Spleen (tissue), 7 donors: ENCODE data around the gene OR9A4.

Experiments
- CTCF ChIP-seq, 11 experiments: fragments of 200-600 bp in 7 of 11; fragments of 450-650 bp in 4 of 11; sonication (generic) in 4 of 11; IDR thresholded peaks in 8 of 11; conservative IDR thresholded peaks in 3 of 11; 1 replicate in 7 of 11; 2 replicates in 4 of 11; pipeline versions ENCODE4 v1.4.0 to v1.8.0; 2016 to 2021; ENCODE audit warnings: antibody characterized with exemption in 11 of 11, inconsistent platforms in 4 of 11, mild to moderate bottlenecking in 1 of 11
- POLR2A ChIP-seq, 3 donors: fragments of 450-650 bp; IDR thresholded peaks; one replicate each; pipeline ENCODE4 v1.5.1; 2017; ENCODE audit warnings: antibody characterized with exemption in 3 of 3, mild to moderate bottlenecking in 1 of 3
- POLR2AphosphoS5 ChIP-seq, 3 donors: sonication (generic); formaldehyde crosslinking; IDR thresholded peaks; one replicate each; pipeline ENCODE4 v1.5.1; 2017; ENCODE audit warnings: antibody characterized with exemption in 3 of 3
- donor health status: DM: no; HTN: no; CAD: no; lungs with moderate emphysema.
- donor health status: DM: no; HTN: no; CAD: no.
- donor health status: DM: no; HTN: no; CAD: no.

GRCh38 chr7:141884539-141885225 lies 31.5 kb upstream of the OR9A4 start:
- TF ChIP-seq POLR2A (IDR thresholded peaks at IDR 0.05) (no peak), CTCF (IDR thresholded peaks at IDR 0.05 in 8 of 11, conservative IDR thresholded peaks at IDR 0.05 in 3 of 11) (no peak), POLR2AphosphoS5 (IDR thresholded peaks at IDR 0.05) (no peak)
